H9 (cell line): ENCODE measurements around the gene TDP2. TPM values are rescaled to one million over a fixed set of nuclear protein-coding genes. Genes with fewer than 3 reads are reported as not detected.

Experiments used
- DNase-seq: peaks from one replicate; pipeline ENCODE4 v3.0.0-alpha.2; 2017
- H2AFZ ChIP-seq: one replicate; pipeline ENCODE4 v1.6.1; 2013; ENCODE audit warnings: mild to moderate bottlenecking, low read length, control low read depth, moderate library complexity
- H2AK5ac ChIP-seq: 2 replicates; pipeline ENCODE4 v1.6.1; 2013; ENCODE audit warnings: low read length, control low read depth, mixed read lengths; ENCODE audit not compliant: insufficient read length
- H2BK120ac ChIP-seq: one replicate; pipeline ENCODE4 v1.6.1; 2013; ENCODE audit warnings: low read depth, mild to moderate bottlenecking, low read length, control low read depth, inconsistent platforms; ENCODE audit not compliant: poor library complexity, severe bottlenecking
- H2BK12ac ChIP-seq: 2 replicates; pipeline ENCODE4 v1.6.1; 2013; ENCODE audit warnings: low read length, control low read depth, mixed read lengths, low read depth; ENCODE audit not compliant: insufficient read length
- H2BK15ac ChIP-seq: 2 replicates; pipeline ENCODE4 v1.6.1; 2013; ENCODE audit warnings: low read depth, low read length, control low read depth
- H2BK20ac ChIP-seq: one replicate; pipeline ENCODE4 v1.6.1; 2013; ENCODE audit warnings: low read depth, mild to moderate bottlenecking, low read length, control low read depth, inconsistent platforms; ENCODE audit not compliant: poor library complexity, severe bottlenecking
- H2BK5ac ChIP-seq: 2 replicates; pipeline ENCODE4 v1.6.1; 2013; ENCODE audit warnings: low read length, control low read depth, mixed read lengths; ENCODE audit not compliant: insufficient read length
- H3K14ac ChIP-seq: 2 replicates; pipeline ENCODE4 v1.6.1; 2013; ENCODE audit warnings: low read length, control low read depth; ENCODE audit not compliant: insufficient read depth
- H3K18ac ChIP-seq: 2 replicates; pipeline ENCODE4 v1.6.1; 2013; ENCODE audit warnings: low read depth, mild to moderate bottlenecking, mixed read lengths, low read length, control low read depth; ENCODE audit not compliant: insufficient read length
- H3K23ac ChIP-seq: 2 replicates; pipeline ENCODE4 v1.6.1; 2013; ENCODE audit warnings: low read length, control low read depth, mixed read lengths, low read depth; ENCODE audit not compliant: insufficient read length
- H3K23me2 ChIP-seq: 2 replicates; pipeline ENCODE4 v1.6.1; 2013; ENCODE audit warnings: low read depth, mild to moderate bottlenecking, mixed read lengths, low read length, control low read depth; ENCODE audit not compliant: insufficient read length, poor library complexity, severe bottlenecking
- H3K27ac ChIP-seq: 2 replicates; pipeline ENCODE4 v1.5.1; 2013; ENCODE audit warnings: low read length, control low read depth, mixed read lengths, low read depth; ENCODE audit not compliant: insufficient read length
- H3K27me3 ChIP-seq: 2 replicates; pipeline ENCODE4 v1.6.1; 2013; ENCODE audit warnings: low read length, control low read depth, inconsistent platforms; ENCODE audit not compliant: insufficient read depth
- H3K4ac ChIP-seq: 2 replicates; pipeline ENCODE4 v1.6.1; 2013; ENCODE audit warnings: low read depth, mild to moderate bottlenecking, control low read depth, inconsistent platforms, low read length, moderate library complexity
- H3K4me1 ChIP-seq: 2 replicates; pipeline ENCODE4 v1.6.1; 2013; ENCODE audit warnings: low read length, control low read depth, inconsistent platforms; ENCODE audit not compliant: insufficient read depth
- H3K4me2 ChIP-seq: 2 replicates; pipeline ENCODE4 v1.6.1; 2013; ENCODE audit warnings: low read length, control low read depth, mixed read lengths; ENCODE audit not compliant: insufficient read length, insufficient read depth
- H3K56ac ChIP-seq: 2 replicates; pipeline ENCODE4 v1.6.1; 2013; ENCODE audit warnings: low read depth, mild to moderate bottlenecking, mixed read lengths, low read length, control low read depth; ENCODE audit not compliant: insufficient read length
- H3K79me1 ChIP-seq: 2 replicates; pipeline ENCODE4 v1.6.1; 2013; ENCODE audit warnings: low read depth, mild to moderate bottlenecking, moderate library complexity, low read length, control low read depth, inconsistent platforms; ENCODE audit not compliant: insufficient read depth, poor library complexity, severe bottlenecking
- H3K79me2 ChIP-seq: 2 replicates; pipeline ENCODE4 v1.6.1; 2013; ENCODE audit warnings: low read length, control low read depth, inconsistent platforms; ENCODE audit not compliant: insufficient read depth
- H3K9ac ChIP-seq: 2 replicates; pipeline ENCODE4 v1.6.1; 2013; ENCODE audit warnings: low read length, control low read depth, mixed read lengths; ENCODE audit not compliant: insufficient read length; ENCODE audit errors: extremely low read depth
- H3K9me3 ChIP-seq: one replicate; pipeline ENCODE4 v1.6.1; 2013; ENCODE audit warnings: low read depth, low read length, inconsistent platforms; ENCODE audit not compliant: control insufficient read depth
- H3T11ph ChIP-seq: one replicate; pipeline ENCODE4 v1.6.1; 2013; ENCODE audit warnings: mild to moderate bottlenecking, low read length, control low read depth, inconsistent platforms
- H4K20me1 ChIP-seq: one replicate; pipeline ENCODE4 v1.6.1; 2013; ENCODE audit not compliant: control insufficient read depth, insufficient read length, insufficient read depth
- H4K5ac ChIP-seq: 2 replicates; pipeline ENCODE4 v1.6.1; 2013; ENCODE audit warnings: low read depth, mild to moderate bottlenecking, mixed read lengths, low read length, control low read depth; ENCODE audit not compliant: insufficient read length
- H4K8ac ChIP-seq: replicated peaks from 2 replicates; pipeline ENCODE4 v1.6.1; 2013; ENCODE audit warnings: low read length, control low read depth, mixed read lengths, low read depth; ENCODE audit not compliant: insufficient read length
- H4K91ac ChIP-seq: 2 replicates; pipeline ENCODE4 v1.6.1; 2013; ENCODE audit warnings: low read depth, mild to moderate bottlenecking, moderate library complexity, mixed read lengths, low read length, control low read depth; ENCODE audit not compliant: insufficient read length
- H3K27ac Mint-ChIP-seq, 3 experiments: 2 replicates in 2 of 3; 3 replicates in 1 of 3; pipeline ENCODE4 v1.8.0; 2020 to 2021; ENCODE audit warnings: mixed read lengths in 3 of 3, mild to moderate bottlenecking in 1 of 3, moderate library complexity in 1 of 3
- H3K27me3 Mint-ChIP-seq: 2 replicates; pipeline ENCODE4 v1.8.0; 2021; ENCODE audit warnings: low read depth, mild to moderate bottlenecking, moderate library complexity, mixed read lengths
- H3K36me3 Mint-ChIP-seq, 3 experiments: 2 replicates in 2 of 3; 3 replicates in 1 of 3; pipeline ENCODE4 v1.8.0; 2020 to 2021; ENCODE audit warnings: low read depth in 3 of 3, mixed read lengths in 3 of 3; ENCODE audit not compliant: insufficient read depth in 1 of 3
- H3K4me1 Mint-ChIP-seq, 2 experiments: 2 replicates each; pipeline ENCODE4 v1.8.0; 2020; ENCODE audit warnings: mixed read lengths in 2 of 2
- H3K4me3 Mint-ChIP-seq, 2 experiments: 2 replicates in 1 of 2; 3 replicates in 1 of 2; pipeline ENCODE4 v1.8.0; 2020 to 2021; ENCODE audit warnings: mild to moderate bottlenecking in 2 of 2, mixed read lengths in 2 of 2, moderate library complexity in 1 of 2
- H3K9me3 Mint-ChIP-seq, 2 experiments: 2 replicates in 1 of 2; 3 replicates in 1 of 2; pipeline ENCODE4 v1.8.0; 2020; ENCODE audit warnings: mild to moderate bottlenecking in 2 of 2, mixed read lengths in 2 of 2, moderate library complexity in 1 of 2
- WGBS: extraction: QIAGEN DNeasy Blood & Tissue Kit; methylation state at CpG from one replicate; pipeline ENCODE4 v1.1.7; 2013; ENCODE audit warnings: missing lambda C conversion rate, low lambda C conversion rate, mixed read lengths; ENCODE audit not compliant: insufficient read length; ENCODE audit errors: extremely low coverage; 5-methylcytosine and 5-hydroxymethylcytosine counted together
- total RNA-seq: library from RNA; stranded (reverse); gene quantifications from 2 replicates; pipeline ENCODE4 v1.2.1, GENCODE V29; 2021
- TF ChIP-seq, protein P1 (sequence below): fragments of 200-600 bp; sonication (generic); conservative IDR thresholded peaks from 3 replicates; pipeline ENCODE4 v1.8.0; 2021; ENCODE audit warnings: antibody characterized with exemption, mild to moderate bottlenecking

The TDP2 gene
- total RNA-seq, 1 experiment from 2014 or later = 55.6 TPM

DNA sequence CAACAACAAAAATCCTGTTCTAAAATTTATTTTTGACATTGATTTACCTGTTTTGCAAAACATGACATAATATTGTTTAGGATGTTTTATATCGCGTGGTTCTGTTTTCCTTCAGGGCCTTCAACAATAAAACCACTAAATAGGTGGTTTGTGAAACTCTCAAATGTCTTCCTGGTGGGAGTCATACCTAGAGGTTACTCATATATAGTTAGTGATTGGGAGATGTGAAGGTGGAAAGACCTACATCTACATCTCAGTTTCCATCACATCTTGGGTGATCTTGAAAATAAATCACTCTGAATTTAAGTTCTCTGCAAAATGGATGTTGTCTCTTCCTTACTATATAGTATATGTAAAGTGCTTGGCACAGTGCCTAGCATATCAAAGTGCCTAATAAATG, 29.4 kb upstream of the TDP2 start:
- no peak overlapping the region for H3K4me2 ChIP-seq
- H3K27me3 ChIP-seq = no peaks in the 10 kb centered on the region
- H3K23me2 ChIP-seq = no peaks in the 10 kb centered on the region
- H3K18ac ChIP-seq = no peak overlapping the region
- Mint-ChIP-seq H3K27me3 (no peaks in the 10 kb centered on the region), H3K27ac (no peak overlapping the region), H3K9me3 (no peaks in the 10 kb centered on the region), H3K4me1 (no peaks in the 10 kb centered on the region; a peak in 2 of 4 replicates), H3K4me3 (no peak overlapping the region), H3K36me3 (peaks cover 2 to 24% (median 15%) of the 10 kb centered on the region in 3 experiments; a peak in 6 of 7 replicates)
- H3K79me1 ChIP-seq = no peaks in the 10 kb centered on the region
- no peak overlapping the region for H2AK5ac ChIP-seq
- no peak overlapping the region for H2BK120ac ChIP-seq
- H2BK12ac ChIP-seq = no peak overlapping the region
- no peak overlapping the region for H2AFZ ChIP-seq
- H2BK5ac ChIP-seq = no peak overlapping the region
- WGBS = no CpG with 5 or more reads among the region's 2 CpGs
- H3K27ac ChIP-seq = no peak overlapping the region
- H3K14ac ChIP-seq = no peak overlapping the region
- no peak overlapping the region for H3K23ac ChIP-seq
- H4K20me1 ChIP-seq = no peaks in the 10 kb centered on the region
- H4K5ac ChIP-seq = no peak overlapping the region
- no peak overlapping the region for H2BK20ac ChIP-seq
- H3K4ac ChIP-seq = no peak overlapping the region
- no peaks in the 10 kb centered on the region for H3K4me1 ChIP-seq
- TF ChIP-seq, protein P1, sequence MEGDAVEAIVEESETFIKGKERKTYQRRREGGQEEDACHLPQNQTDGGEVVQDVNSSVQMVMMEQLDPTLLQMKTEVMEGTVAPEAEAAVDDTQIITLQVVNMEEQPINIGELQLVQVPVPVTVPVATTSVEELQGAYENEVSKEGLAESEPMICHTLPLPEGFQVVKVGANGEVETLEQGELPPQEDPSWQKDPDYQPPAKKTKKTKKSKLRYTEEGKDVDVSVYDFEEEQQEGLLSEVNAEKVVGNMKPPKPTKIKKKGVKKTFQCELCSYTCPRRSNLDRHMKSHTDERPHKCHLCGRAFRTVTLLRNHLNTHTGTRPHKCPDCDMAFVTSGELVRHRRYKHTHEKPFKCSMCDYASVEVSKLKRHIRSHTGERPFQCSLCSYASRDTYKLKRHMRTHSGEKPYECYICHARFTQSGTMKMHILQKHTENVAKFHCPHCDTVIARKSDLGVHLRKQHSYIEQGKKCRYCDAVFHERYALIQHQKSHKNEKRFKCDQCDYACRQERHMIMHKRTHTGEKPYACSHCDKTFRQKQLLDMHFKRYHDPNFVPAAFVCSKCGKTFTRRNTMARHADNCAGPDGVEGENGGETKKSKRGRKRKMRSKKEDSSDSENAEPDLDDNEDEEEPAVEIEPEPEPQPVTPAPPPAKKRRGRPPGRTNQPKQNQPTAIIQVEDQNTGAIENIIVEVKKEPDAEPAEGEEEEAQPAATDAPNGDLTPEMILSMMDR = no peak
- no peak overlapping the region for H3K56ac ChIP-seq
- H3K9me3 ChIP-seq = no peaks in the 10 kb centered on the region
- no peaks in the 10 kb centered on the region for H3K79me2 ChIP-seq
- H2BK15ac ChIP-seq = no peak overlapping the region
- no peak overlapping the region for H3T11ph ChIP-seq
- no peak overlapping the region for H4K91ac ChIP-seq
- no peak overlapping the region for H4K8ac ChIP-seq
- no peak overlapping the region for H3K9ac ChIP-seq
- DNase-seq = no peak
